ENCODE results near the gene KLHL2.
"Not testable (repeated sequence)": the region's sequence is repeated elsewhere in the genome, so short reads cannot be mapped to it uniquely, and the experiment has no call there.

KLHL2 gene

GRCh38 chr4:165332502-165332901 lies 125.1 kb downstream of the KLHL2 start:
- no peak for TF ChIP-seq CTCF (IDR thresholded peaks at IDR 0.05; ENCODE audit: insufficient read depth, missing control alignments)
- DNase-seq (ENCODE audit: insufficient read length, low spot score): no peak
- FAIRE-seq: peak; percentile 70

GRCh38 chr4:165335163-165335703 lies 127.9 kb downstream of the KLHL2 start:
- no peak for TF ChIP-seq CTCF (IDR thresholded peaks at IDR 0.05; ENCODE audit: insufficient read depth, missing control alignments)
- FAIRE-seq (peak; percentile 41), DNase-seq (ENCODE audit: insufficient read length, low spot score) (no peak)

GRCh38 chr4:165336743-165337142 lies 129.4 kb downstream of the KLHL2 start:
- DNase-seq (ENCODE audit: insufficient read length, low spot score) (no peak), FAIRE-seq (no peak)
- TF ChIP-seq CTCF (IDR thresholded peaks at IDR 0.05; ENCODE audit: insufficient read depth, missing control alignments): no peak

- FAIRE-seq; DNase-seq (ENCODE audit: insufficient read length, low spot score): not testable (repeated sequence)
These were observed 135.0 kb downstream of the KLHL2 start for GRCh38 chr4:165342340-165342739.

- peak; percentile 48 for TF ChIP-seq CTCF (IDR thresholded peaks at IDR 0.05; ENCODE audit: insufficient read depth, missing control alignments)
- no peak for DNase-seq (ENCODE audit: insufficient read length, low spot score)
- no peak for FAIRE-seq
These were observed 136.2 kb downstream of the KLHL2 start for GRCh38 chr4:165343353-165344191.

- no peak for TF ChIP-seq CTCF (IDR thresholded peaks at IDR 0.05; ENCODE audit: insufficient read depth, missing control alignments)
- DNase-seq (ENCODE audit: insufficient read length, low spot score) (no peak), FAIRE-seq (no peak)
These were observed 138.5 kb downstream of the KLHL2 start for GRCh38 chr4:165345666-165346417.

GRCh38 chr4:165347647-165348569 lies 140.5 kb downstream of the KLHL2 start:
- FAIRE-seq (no peak), DNase-seq (ENCODE audit: insufficient read length, low spot score) (no peak)
- TF ChIP-seq CTCF (IDR thresholded peaks at IDR 0.05; ENCODE audit: insufficient read depth, missing control alignments): no peak

Measured in D721Med (cell line).